RWPE1 (cell line): ENCODE data around the gene P2RX5.

Experiments
- CTCF ChIA-PET: fragments of 350-600 bp; sonication (Branson Sonifier 250); formaldehyde crosslinking; extraction: SDS; loops from one replicate; lab custom pipeline; 2021; lab: Yijun Ruan, JAX
- POLR2A ChIA-PET: fragments of 400-600 bp; formaldehyde crosslinking; extraction: SDS; loops from one replicate; lab custom pipeline; 2020; ENCODE audit warnings: antibody characterized with exemption; ENCODE audit not compliant: low non-redundant PET; lab: Yijun Ruan, JAX
- DNase-seq: peaks from one replicate; pipeline ENCODE4 v3.0.0; 2012; ENCODE audit warnings: low spot score
- H3K27ac ChIP-seq: fragments of 450-650 bp; 2 replicates; pipeline ENCODE4 v1.5.1; 2017
- TF ChIP-seq, protein P1 (sequence below): fragments of 450-650 bp; conservative IDR thresholded peaks from 2 replicates; pipeline ENCODE4 v1.5.1; 2017; ENCODE audit warnings: low read depth, mild to moderate bottlenecking

The P2RX5 gene

GRCh38 chr17:3692346-3692745, 3.6 kb downstream of the P2RX5 start:
- POLR2A ChIA-PET: no interaction called here
- H3K27ac ChIP-seq: no peak overlapping the region
- DNase-seq: no peak
- TF ChIP-seq, protein P1, sequence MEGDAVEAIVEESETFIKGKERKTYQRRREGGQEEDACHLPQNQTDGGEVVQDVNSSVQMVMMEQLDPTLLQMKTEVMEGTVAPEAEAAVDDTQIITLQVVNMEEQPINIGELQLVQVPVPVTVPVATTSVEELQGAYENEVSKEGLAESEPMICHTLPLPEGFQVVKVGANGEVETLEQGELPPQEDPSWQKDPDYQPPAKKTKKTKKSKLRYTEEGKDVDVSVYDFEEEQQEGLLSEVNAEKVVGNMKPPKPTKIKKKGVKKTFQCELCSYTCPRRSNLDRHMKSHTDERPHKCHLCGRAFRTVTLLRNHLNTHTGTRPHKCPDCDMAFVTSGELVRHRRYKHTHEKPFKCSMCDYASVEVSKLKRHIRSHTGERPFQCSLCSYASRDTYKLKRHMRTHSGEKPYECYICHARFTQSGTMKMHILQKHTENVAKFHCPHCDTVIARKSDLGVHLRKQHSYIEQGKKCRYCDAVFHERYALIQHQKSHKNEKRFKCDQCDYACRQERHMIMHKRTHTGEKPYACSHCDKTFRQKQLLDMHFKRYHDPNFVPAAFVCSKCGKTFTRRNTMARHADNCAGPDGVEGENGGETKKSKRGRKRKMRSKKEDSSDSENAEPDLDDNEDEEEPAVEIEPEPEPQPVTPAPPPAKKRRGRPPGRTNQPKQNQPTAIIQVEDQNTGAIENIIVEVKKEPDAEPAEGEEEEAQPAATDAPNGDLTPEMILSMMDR: no peak
- CTCF ChIA-PET: no interaction called here

- CTCF ChIA-PET: no interaction called here
- TF ChIP-seq, protein P1: no peak
- POLR2A ChIA-PET: no interaction called here
- DNase-seq: no peak
- H3K27ac ChIP-seq: no peak overlapping the region
These were observed 4.3 kb downstream of the P2RX5 start for GRCh38 chr17:3691617-3692067.

- H3K27ac ChIP-seq: no peak overlapping the region
- ChIA-PET POLR2A (no interaction called here), CTCF (no interaction called here)
- DNase-seq: no peak
- TF ChIP-seq, protein P1: no peak
These were observed 5.8 kb downstream of the P2RX5 start for GRCh38 chr17:3690094-3690715.

DNA sequence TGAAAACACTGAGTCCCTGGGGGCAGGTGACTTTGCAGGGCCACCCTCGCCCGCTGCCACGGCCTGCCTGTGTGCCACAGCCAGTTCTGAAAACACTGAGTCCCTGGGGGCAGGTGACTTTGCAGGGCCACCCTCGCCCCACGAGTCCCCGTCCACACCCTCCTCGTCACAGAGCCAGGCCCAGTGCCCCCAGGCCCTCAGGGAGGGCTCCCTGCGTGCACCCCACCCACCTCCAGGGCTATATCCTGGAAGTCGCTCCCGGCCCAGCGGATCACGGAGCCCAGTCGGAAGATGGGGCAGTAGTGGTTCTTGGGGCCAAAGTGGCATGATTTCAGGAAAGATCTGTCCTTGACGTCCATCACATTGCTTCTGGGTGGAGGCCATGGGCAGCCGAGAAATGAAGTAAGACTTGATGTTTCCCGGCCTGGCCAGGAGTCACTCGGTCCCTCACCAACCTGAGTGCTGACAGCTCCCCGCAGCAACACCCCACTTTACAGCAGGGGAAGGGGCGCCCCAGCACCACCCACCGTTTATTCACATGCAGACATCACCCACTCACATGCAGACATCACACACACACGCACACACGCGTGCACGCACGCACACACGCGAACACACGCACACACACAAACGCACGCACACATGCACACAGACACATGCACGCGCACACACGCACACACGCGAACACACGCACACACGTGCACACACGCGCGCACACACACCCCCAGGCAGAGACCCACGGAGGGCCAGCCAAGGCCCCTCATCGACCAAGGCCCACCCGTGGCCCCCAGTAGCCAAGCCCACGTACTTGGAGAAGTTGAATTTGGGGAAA, 6.5 kb downstream of the P2RX5 start:
- CTCF ChIA-PET: no interaction called here
- no peak for DNase-seq
- POLR2A ChIA-PET: no interaction called here

GRCh38 chr17:3688852-3689261, 7.1 kb downstream of the P2RX5 start:
- CTCF ChIA-PET: no interaction called here
- no peak for DNase-seq
- POLR2A ChIA-PET: no interaction called here
- H3K27ac ChIP-seq: no peak overlapping the region
- TF ChIP-seq, protein P1: no peak

More for the DNA sequence above, 6.5 kb downstream of the P2RX5 start:
- TF ChIP-seq, protein P1: no peak
- H3K27ac ChIP-seq: no peak overlapping the region

DNA sequence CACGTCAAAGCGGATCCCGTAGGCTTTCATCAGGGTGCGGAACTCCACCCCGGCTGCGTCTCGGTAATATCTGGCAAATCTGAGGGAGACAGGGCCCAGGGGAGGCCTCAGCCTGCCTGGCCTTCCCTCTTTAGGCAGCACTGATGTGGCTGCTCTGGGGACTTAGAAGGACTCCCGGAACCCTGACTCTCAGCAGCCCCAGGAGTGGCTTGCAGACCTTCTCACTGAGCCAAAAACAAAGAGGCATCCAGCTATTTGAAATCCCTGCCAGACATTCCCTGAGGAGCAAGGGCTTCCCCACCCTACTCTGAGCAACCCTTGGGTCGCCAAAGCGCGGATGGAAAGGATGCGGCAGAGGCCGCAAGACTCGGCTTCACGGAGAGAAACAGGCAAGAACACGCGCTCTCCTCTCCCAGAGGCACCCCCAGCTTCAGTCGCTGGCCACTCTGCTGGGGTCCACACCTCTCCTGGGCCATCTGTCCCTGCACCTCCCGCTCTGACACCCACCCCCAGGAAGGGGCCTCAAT, 7.9 kb downstream of the P2RX5 start:
- DNase-seq: no peak
- CTCF ChIA-PET: no interaction called here
- POLR2A ChIA-PET: no interaction called here
- H3K27ac ChIP-seq: no peak overlapping the region
- TF ChIP-seq, protein P1: no peak
